GM12873 (cell line): Measurements from ENCODE around the gene ARFGAP3.

ENCODE experiments used
- CTCF ChIP-seq: IDR thresholded peaks from 2 replicates; pipeline ENCODE4 v1.5.1; 2012; ENCODE audit warnings: low read depth, mild to moderate bottlenecking, moderate library complexity, low read length, control low read depth; ENCODE audit not compliant: insufficient read depth; ENCODE audit errors: missing control alignments

The ARFGAP3 gene

GRCh38 chr22:42769238-42769573 is 87.9 kb downstream of the ARFGAP3 start:
- TF ChIP-seq CTCF = no peak

GRCh38 chr22:42768385-42769035 is 88.6 kb downstream of the ARFGAP3 start:
- TF ChIP-seq CTCF = no peak

GRCh38 chr22:42766860-42767259 is 90.2 kb downstream of the ARFGAP3 start:
- TF ChIP-seq CTCF = no peak

GRCh38 chr22:42764895-42765363 is 92.1 kb downstream of the ARFGAP3 start:
- TF ChIP-seq CTCF = no peak

GRCh38 chr22:42763965-42764480 is 93.0 kb downstream of the ARFGAP3 start:
- TF ChIP-seq CTCF = no peak

GRCh38 chr22:42760806-42761565 is 96.1 kb downstream of the ARFGAP3 start:
- TF ChIP-seq CTCF = no peak

GRCh38 chr22:42758931-42759629 is 98.0 kb downstream of the ARFGAP3 start:
- no peak for TF ChIP-seq CTCF
